DOHH2 (cell line): ENCODE measurements around the gene DHCR24.

Experiments
- H3F3A ChIP-seq: fragments of 200-600 bp; sonication (generic), shearing (Covaris generic); 2 replicates; pipeline ENCODE4 v1.6.0; 2016; ENCODE audit warnings: antibody characterized with exemption, mild to moderate bottlenecking; ENCODE audit not compliant: control insufficient read depth, insufficient read depth
- H3K27ac ChIP-seq: fragments of 200-600 bp; sonication (generic); 2 replicates; pipeline ENCODE4 v1.5.1; 2014; ENCODE audit warnings: low read depth, mild to moderate bottlenecking, low read length, moderate library complexity
- H3K27me3 ChIP-seq: fragments of 200-600 bp; sonication (generic); 2 replicates; pipeline ENCODE4 v1.6.1; 2014; ENCODE audit warnings: mild to moderate bottlenecking, low read length, mixed read lengths; ENCODE audit not compliant: control insufficient read depth
- H3K36me3 ChIP-seq: fragments of 200-600 bp; sonication (generic); 2 replicates; pipeline ENCODE4 v1.6.1; 2014; ENCODE audit warnings: mild to moderate bottlenecking, low read length, moderate library complexity, mixed read lengths; ENCODE audit not compliant: control insufficient read depth
- H3K4me1 ChIP-seq: fragments of 200-600 bp; sonication (generic); 2 replicates; pipeline ENCODE4 v1.6.1; 2014; ENCODE audit warnings: mild to moderate bottlenecking, low read length, mixed read lengths; ENCODE audit not compliant: control insufficient read depth
- H3K4me2 ChIP-seq: fragments of 200-600 bp; sonication (generic); 2 replicates; pipeline ENCODE4 v1.6.0; 2014; ENCODE audit warnings: mild to moderate bottlenecking, low read length, moderate library complexity
- H3K4me3 ChIP-seq: fragments of 200-600 bp; sonication (generic); 2 replicates; pipeline ENCODE4 v1.5.1; 2014; ENCODE audit warnings: mild to moderate bottlenecking, low read length, mixed read lengths
- H3K79me2 ChIP-seq: fragments of 200-600 bp; sonication (generic); 2 replicates; pipeline ENCODE4 v1.6.1; 2014; ENCODE audit warnings: mild to moderate bottlenecking, low read length, mixed read lengths; ENCODE audit not compliant: control insufficient read depth
- H3K9me2 ChIP-seq: fragments of 200-600 bp; sonication (generic); replicated peaks from 2 replicates; pipeline ENCODE4 v1.6.1; 2014; ENCODE audit warnings: mild to moderate bottlenecking, low read length, mixed read lengths; ENCODE audit not compliant: control insufficient read depth
- H3K9me3 ChIP-seq: fragments of 200-600 bp; sonication (generic); 2 replicates; pipeline ENCODE4 v1.6.1; 2014; ENCODE audit warnings: antibody characterized with exemption, low read length, mixed read lengths; ENCODE audit not compliant: control insufficient read depth, insufficient read depth
- H4K20me1 ChIP-seq: fragments of 200-600 bp; sonication (generic); 2 replicates; pipeline ENCODE4 v1.6.0; 2014; ENCODE audit warnings: low read depth, mild to moderate bottlenecking, antibody characterized with exemption, low read length, moderate library complexity; ENCODE audit not compliant: control insufficient read depth, insufficient read depth
- CTCF ChIP-seq: fragments of 200-600 bp; sonication (generic); IDR thresholded peaks from one replicate; pipeline ENCODE4 v1.5.1; 2014; ENCODE audit warnings: antibody characterized with exemption, mild to moderate bottlenecking, low read depth, low read length; ENCODE audit not compliant: poor library complexity, severe bottlenecking
- EZH2phosphoT487 ChIP-seq: fragments of 200-600 bp; sonication (generic); IDR thresholded peaks from 2 replicates; pipeline ENCODE4 v1.6.1; 2017; ENCODE audit warnings: borderline replicate concordance, mild to moderate bottlenecking, antibody characterized with exemption, low read length, moderate library complexity, mixed read lengths

The DHCR24 gene

DNA sequence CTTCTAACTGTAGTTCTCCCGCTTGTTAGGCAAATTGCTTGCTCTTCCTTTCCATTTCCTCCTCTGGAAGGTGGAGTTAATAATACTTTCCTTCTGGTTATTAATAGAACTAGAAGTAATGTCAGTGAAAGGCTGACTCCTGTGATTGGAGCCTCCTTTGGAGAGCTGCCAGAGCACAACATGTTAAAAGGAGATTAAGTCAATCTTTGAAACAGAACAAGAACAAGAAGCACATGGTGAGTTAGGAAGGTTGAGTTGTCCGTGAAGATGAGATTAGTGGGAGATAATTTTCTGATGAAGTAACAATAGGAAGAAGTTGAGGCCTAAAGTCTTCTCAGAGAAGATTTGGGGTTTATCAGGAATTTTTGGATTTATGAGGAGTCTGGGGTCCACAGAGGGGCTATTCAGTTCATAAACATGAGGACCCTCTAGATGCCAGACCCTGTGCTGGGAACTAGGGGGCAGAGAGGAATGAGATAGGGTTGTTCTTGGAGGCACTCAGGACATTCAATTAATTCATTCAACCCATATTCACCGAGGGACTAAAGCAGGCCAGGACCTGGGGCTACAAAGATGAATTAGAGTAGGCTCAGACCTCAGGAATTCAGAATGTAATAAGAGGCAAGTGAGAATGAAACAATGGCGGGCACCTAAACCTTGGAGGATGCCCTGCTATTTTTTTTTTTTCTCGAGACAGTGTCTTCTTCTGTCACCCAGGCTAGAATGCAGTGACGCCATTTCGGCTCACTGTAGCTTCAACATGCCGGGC, 40.7 kb upstream of the DHCR24 start:
- H3K4me3 ChIP-seq = no peak overlapping the region
- no peaks in the 10 kb centered on the region for H3F3A ChIP-seq
- H3K9me2 ChIP-seq = no peaks in the 10 kb centered on the region
- no peaks in the 10 kb centered on the region for H3K36me3 ChIP-seq
- no peaks in the 10 kb centered on the region for H3K79me2 ChIP-seq
- peak overlapping the region; percentile 11; the same call in 1 of the 2 replicates for H3K4me2 ChIP-seq
- no peaks in the 10 kb centered on the region for H4K20me1 ChIP-seq
- H3K27me3 ChIP-seq = 0 out of 2 replicates have a peak, but pooled peaks cover under 1% of the 10 kb centered on the region
- no peaks in the 10 kb centered on the region for H3K9me3 ChIP-seq
- H3K27ac ChIP-seq = no peak overlapping the region
- H3K4me1 ChIP-seq = peaks cover 12% of the 10 kb centered on the region
- no peak for TF ChIP-seq EZH2phosphoT487
- TF ChIP-seq CTCF = no peak

- 0 out of 2 replicates have a peak, but pooled peaks cover 2% of the 10 kb centered on the region for H3K27me3 ChIP-seq
- no peaks in the 10 kb centered on the region for H3K9me2 ChIP-seq
- no peaks in the 10 kb centered on the region for H3K9me3 ChIP-seq
- TF ChIP-seq EZH2phosphoT487 (no peak), CTCF (no peak)
- H4K20me1 ChIP-seq = no peaks in the 10 kb centered on the region
- H3K4me3 ChIP-seq = no peak overlapping the region
- no peaks in the 10 kb centered on the region for H3F3A ChIP-seq
- H3K4me1 ChIP-seq = peaks cover 12% of the 10 kb centered on the region
- peak overlapping the region; percentile 11; the same call in 1 of the 2 replicates for H3K4me2 ChIP-seq
- no peak overlapping the region for H3K27ac ChIP-seq
- no peaks in the 10 kb centered on the region for H3K36me3 ChIP-seq
- no peaks in the 10 kb centered on the region for H3K79me2 ChIP-seq
Measured at GRCh38 chr1:54926970-54927369, 40.0 kb upstream of the DHCR24 start.

DNA sequence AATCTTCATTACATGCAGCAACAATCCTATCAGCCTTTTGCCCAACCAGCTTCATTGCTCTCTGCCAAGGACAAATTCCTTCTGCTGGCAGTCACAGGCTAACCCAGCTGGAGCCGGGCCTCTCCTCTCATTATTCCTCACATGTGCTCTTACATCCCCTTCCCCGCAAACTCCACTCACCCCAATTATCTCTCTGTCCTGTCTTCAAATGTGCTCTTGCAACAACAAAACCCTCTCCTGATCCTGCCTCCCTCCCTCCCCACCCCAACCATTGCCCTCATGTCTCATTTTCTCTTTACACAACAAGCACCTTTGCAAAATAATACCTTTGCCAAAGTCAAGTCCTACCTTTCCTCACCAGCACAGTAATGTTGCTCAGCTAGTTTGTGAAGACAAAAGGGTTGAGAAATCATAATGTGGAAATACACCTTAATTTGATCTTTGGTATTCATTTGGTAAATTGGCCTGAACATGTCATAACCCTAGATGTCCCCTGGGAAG, 36.0 kb upstream of the DHCR24 start:
- Histone ChIP-seq H3K79me2 (no peaks in the 10 kb centered on the region), H3K9me2 (no peaks in the 10 kb centered on the region), H3F3A (no peaks in the 10 kb centered on the region), H3K4me1 (peaks cover 12% of the 10 kb centered on the region), H4K20me1 (no peaks in the 10 kb centered on the region), H3K36me3 (no peaks in the 10 kb centered on the region), H3K27me3 (peaks cover 7% of the 10 kb centered on the region; the same call in 1 of the 2 replicates), H3K4me2 (no peak overlapping the region), H3K4me3 (no peak overlapping the region), H3K27ac (no peak overlapping the region), H3K9me3 (no peaks in the 10 kb centered on the region)
- TF ChIP-seq EZH2phosphoT487 (no peak), CTCF (no peak)
